Uterus (tissue), 4 donors: ENCODE data around the gene KLF6. TPM values are rescaled to one million over a fixed set of nuclear protein-coding genes. Genes with fewer than 3 reads are reported as not detected.

Experiments used
- DNase-seq, 2 donors: peaks; one replicate each; pipeline ENCODE4 v3.0.0-alpha.2; 2019 to 2020
- H3K27ac ChIP-seq, 2 donors: fragments of 200-600 bp; sonication (generic); 1 replicate in 1 of 2; 2 replicates in 1 of 2; pipeline ENCODE4 v1.5.1; 2016 to 2018
- H3K27me3 ChIP-seq, 2 donors: fragments of 200-600 bp; sonication (generic); one replicate each; pipeline ENCODE4 v1.5.1; 2018 to 2019; ENCODE audit warnings: control low read depth in 1 of 2
- H3K36me3 ChIP-seq, 2 donors: fragments of 200-600 bp; sonication (generic); one replicate each; pipeline ENCODE4 v1.5.1; 2019; ENCODE audit warnings: control low read depth in 1 of 2
- H3K4me1 ChIP-seq, 2 donors: fragments of 200-600 bp; sonication (generic); one replicate each; pipeline ENCODE4 v1.5.1; 2018 to 2019; ENCODE audit warnings: control low read depth in 1 of 2
- H3K4me3 ChIP-seq, 2 donors: fragments of 200-600 bp; sonication (generic); 1 replicate in 1 of 2; 2 replicates in 1 of 2; pipeline ENCODE4 v1.5.1; 2018 to 2019; ENCODE audit warnings: mild to moderate bottlenecking in 1 of 2
- H3K9me3 ChIP-seq, 2 donors: fragments of 200-600 bp; sonication (generic); one replicate each; pipeline ENCODE4 v1.5.1; 2019; ENCODE audit warnings: control low read depth in 1 of 2
- CTCF ChIP-seq, 4 experiments: fragments of 200-600 bp in 2 of 4; fragments of 450-650 bp in 2 of 4; sonication (generic) in 2 of 4; IDR thresholded peaks; one replicate each; pipeline ENCODE4 v1.5.1; 2016 to 2019; ENCODE audit warnings: antibody characterized with exemption in 4 of 4, mild to moderate bottlenecking in 2 of 4, moderate library complexity in 1 of 4
- POLR2A ChIP-seq, 2 donors: fragments of 450-650 bp; IDR thresholded peaks; one replicate each; pipeline ENCODE4 v1.6.1; 2016; ENCODE audit warnings: antibody characterized with exemption in 2 of 2, mild to moderate bottlenecking in 1 of 2, moderate library complexity in 1 of 2
- intact Hi-C: fragments of 100-400 bp; cut with DNase I; formaldehyde crosslinking; loops from one replicate; pipeline ENCODE4 v1.15.1; 2023; ENCODE audit warnings: low total_unique reads
- total RNA-seq, 4 donors: library from RNA; depleted of rRNA in 3 of 4; stranded (reverse); fragments of >200 nt in 3 of 4; gene quantifications; one replicate each; pipeline versions ENCODE4 v1.1.0 to v1.2.4, GENCODE V29; 2014 to 2023
- donor health status: DM: yes; HTN: yes; CAD: no.

The KLF6 gene
- total RNA-seq, 4 donors from 2014 or later = 47.9 to 128 (median 87.4) TPM

GRCh38 chr10:3787816-3788215, 2.8 kb upstream of the KLF6 start:
- Histone ChIP-seq H3K27ac (no peak overlapping the region), H3K27me3 (no peaks in the 10 kb centered on the region), H3K4me3 (no peak overlapping the region), H3K36me3 (no peaks in the 10 kb centered on the region), H3K9me3 (no peaks in the 10 kb centered on the region), H3K4me1 (no peaks in the 10 kb centered on the region)
- intact Hi-C loops = loop anchor here (10.0 kb wide), 1 partner anchor 457 kb away; no protein-coding TSS in a partner anchor
- no peak for DNase-seq
- no peak for TF ChIP-seq CTCF (IDR thresholded peaks at IDR 0.05)
- no peak for TF ChIP-seq POLR2A (IDR thresholded peaks at IDR 0.05)

- no peaks in the 10 kb centered on the region for H3K4me1 ChIP-seq
- no peak for DNase-seq
- intact Hi-C loops = loop anchor here (10.0 kb wide), 1 partner anchor 458 kb away; no protein-coding TSS in a partner anchor
- TF ChIP-seq POLR2A (IDR thresholded peaks at IDR 0.05) (no peak), CTCF (IDR thresholded peaks at IDR 0.05) (no peak)
- no peaks in the 10 kb centered on the region for H3K27me3 ChIP-seq
- no peaks in the 10 kb centered on the region for H3K36me3 ChIP-seq
- no peak overlapping the region for H3K4me3 ChIP-seq
- no peaks in the 10 kb centered on the region for H3K9me3 ChIP-seq
- H3K27ac ChIP-seq = peak overlapping the region; percentile 100
Observed at GRCh38 chr10:3787016-3787400, 2.0 kb upstream of the KLF6 start.

GRCh38 chr10:3786295-3787015, 1.4 kb upstream of the KLF6 start:
- Histone ChIP-seq H3K27me3 (no peaks in the 10 kb centered on the region), H3K36me3 (no peaks in the 10 kb centered on the region), H3K4me1 (no peaks in the 10 kb centered on the region), H3K27ac (peak overlapping the region; percentile 100), H3K4me3 (peak overlapping the region in 1 of 2 donors; percentile 78), H3K9me3 (no peaks in the 10 kb centered on the region)
- DNase-seq = no peak
- intact Hi-C loops = loop anchor here (10.0 kb wide), 1 partner anchor 458 kb away; no protein-coding TSS in a partner anchor
- TF ChIP-seq POLR2A (IDR thresholded peaks at IDR 0.05) (no peak), CTCF (IDR thresholded peaks at IDR 0.05) (no peak)

GRCh38 chr10:3785851-3786271, 852 bp upstream of the KLF6 start:
- Histone ChIP-seq H3K4me1 (no peaks in the 10 kb centered on the region), H3K27me3 (no peaks in the 10 kb centered on the region), H3K27ac (peak overlapping the region; percentile 100), H3K4me3 (peak overlapping the region; percentile 63 to 78), H3K9me3 (no peaks in the 10 kb centered on the region), H3K36me3 (no peaks in the 10 kb centered on the region)
- DNase-seq = peak; percentile 57 to 59
- TF ChIP-seq POLR2A (IDR thresholded peaks at IDR 0.05) (no peak), CTCF (IDR thresholded peaks at IDR 0.05) (peak in 2 of 4 experiments; percentile 8 to 16)
- intact Hi-C loops = loop anchor here (10.0 kb wide), 1 partner anchor 459 kb away; no protein-coding TSS in a partner anchor

- TF ChIP-seq CTCF (IDR thresholded peaks at IDR 0.05) (peak in 1 of 4 experiments; percentile 51), POLR2A (IDR thresholded peaks at IDR 0.05) (peak; percentile 99 to 100)
- H3K27ac ChIP-seq = peak overlapping the region; percentile 100
- peak overlapping the region; percentile 86 to 93 for H3K4me3 ChIP-seq
- no peaks in the 10 kb centered on the region for H3K36me3 ChIP-seq
- H3K27me3 ChIP-seq = no peaks in the 10 kb centered on the region
- intact Hi-C loops = loop anchor here (10.0 kb wide), 1 partner anchor 459 kb away; no protein-coding TSS in a partner anchor
- H3K4me1 ChIP-seq = no peaks in the 10 kb centered on the region
- DNase-seq = peak; percentile 99 to 100
- H3K9me3 ChIP-seq = no peaks in the 10 kb centered on the region
Observed at GRCh38 chr10:3785251-3785850, 342 bp upstream of the KLF6 start.
